C4-2B (cell line): ENCODE measurements around the gene CD47.

ENCODE experiments used
- H3K27ac ChIP-seq: fragments of 450-650 bp; 2 replicates; pipeline ENCODE4 v1.5.1; 2017
- CTCF ChIP-seq: fragments of 450-650 bp; conservative IDR thresholded peaks from 2 replicates; pipeline ENCODE4 v1.5.1; 2017; ENCODE audit warnings: mild to moderate bottlenecking
- ZFX ChIP-seq: fragments of 450-650 bp; IDR thresholded peaks from 2 replicates; pipeline ENCODE4 v1.6.1; 2017

CD47 gene

GRCh38 chr3:108124337-108125152 is 33.7 kb upstream of the CD47 start:
- no peak overlapping the region for H3K27ac ChIP-seq
- no peak for TF ChIP-seq ZFX
- TF ChIP-seq CTCF, result no peak

- TF ChIP-seq CTCF (no peak), ZFX (no peak)
- H3K27ac ChIP-seq, result no peak overlapping the region
These were observed 32.5 kb upstream of the CD47 start for GRCh38 chr3:108123326-108123725.

- H3K27ac ChIP-seq, result no peak overlapping the region
- TF ChIP-seq ZFX (no peak), CTCF (no peak)
These were observed 31.4 kb upstream of the CD47 start for GRCh38 chr3:108122276-108122675.

GRCh38 chr3:108119398-108120104 is 28.7 kb upstream of the CD47 start:
- no peak overlapping the region for H3K27ac ChIP-seq

GRCh38 chr3:108118038-108118768 is 27.4 kb upstream of the CD47 start:
- no peak overlapping the region for H3K27ac ChIP-seq
- TF ChIP-seq CTCF (no peak), ZFX (no peak)

More at GRCh38 chr3:108119398-108120104, 28.7 kb upstream of the CD47 start:
- TF ChIP-seq ZFX (no peak), CTCF (no peak)

- TF ChIP-seq CTCF (no peak), ZFX (no peak)
- H3K27ac ChIP-seq, result no peak overlapping the region
These were observed 26.5 kb upstream of the CD47 start for GRCh38 chr3:108117241-108117775.
